Activated naive CD8-positive, alpha-beta T cell (primary cell): ENCODE data around the gene ENO4.

Source experiments
- H3K27ac Mint-ChIP-seq: one replicate; pipeline ENCODE4 v1.8.0; 2021; ENCODE audit warnings: mixed read lengths
- H3K27me3 Mint-ChIP-seq: one replicate; pipeline ENCODE4 v1.8.0; 2021; ENCODE audit warnings: mixed read lengths
- H3K36me3 Mint-ChIP-seq: one replicate; pipeline ENCODE4 v1.8.0; 2021; ENCODE audit warnings: mixed read lengths
- H3K4me1 Mint-ChIP-seq: one replicate; pipeline ENCODE4 v1.8.0; 2021; ENCODE audit warnings: low read depth, mixed read lengths
- H3K4me3 Mint-ChIP-seq: one replicate; pipeline ENCODE4 v1.8.0; 2021; ENCODE audit warnings: mild to moderate bottlenecking, mixed read lengths
- H3K9me3 Mint-ChIP-seq: one replicate; pipeline ENCODE4 v1.8.0; 2021; ENCODE audit warnings: low read depth, mixed read lengths

ENO4 gene

GRCh38 chr10:116845823-116846222 lies 3.5 kb upstream of the ENO4 start:
- no peaks in the 10 kb centered on the region for H3K36me3 Mint-ChIP-seq
- H3K4me1 Mint-ChIP-seq, result peaks cover 19% of the 10 kb centered on the region
- no peaks in the 10 kb centered on the region for H3K9me3 Mint-ChIP-seq
- no peak overlapping the region for H3K4me3 Mint-ChIP-seq
- H3K27me3 Mint-ChIP-seq, result peaks cover 34% of the 10 kb centered on the region
- H3K27ac Mint-ChIP-seq, result no peak overlapping the region

DNA sequence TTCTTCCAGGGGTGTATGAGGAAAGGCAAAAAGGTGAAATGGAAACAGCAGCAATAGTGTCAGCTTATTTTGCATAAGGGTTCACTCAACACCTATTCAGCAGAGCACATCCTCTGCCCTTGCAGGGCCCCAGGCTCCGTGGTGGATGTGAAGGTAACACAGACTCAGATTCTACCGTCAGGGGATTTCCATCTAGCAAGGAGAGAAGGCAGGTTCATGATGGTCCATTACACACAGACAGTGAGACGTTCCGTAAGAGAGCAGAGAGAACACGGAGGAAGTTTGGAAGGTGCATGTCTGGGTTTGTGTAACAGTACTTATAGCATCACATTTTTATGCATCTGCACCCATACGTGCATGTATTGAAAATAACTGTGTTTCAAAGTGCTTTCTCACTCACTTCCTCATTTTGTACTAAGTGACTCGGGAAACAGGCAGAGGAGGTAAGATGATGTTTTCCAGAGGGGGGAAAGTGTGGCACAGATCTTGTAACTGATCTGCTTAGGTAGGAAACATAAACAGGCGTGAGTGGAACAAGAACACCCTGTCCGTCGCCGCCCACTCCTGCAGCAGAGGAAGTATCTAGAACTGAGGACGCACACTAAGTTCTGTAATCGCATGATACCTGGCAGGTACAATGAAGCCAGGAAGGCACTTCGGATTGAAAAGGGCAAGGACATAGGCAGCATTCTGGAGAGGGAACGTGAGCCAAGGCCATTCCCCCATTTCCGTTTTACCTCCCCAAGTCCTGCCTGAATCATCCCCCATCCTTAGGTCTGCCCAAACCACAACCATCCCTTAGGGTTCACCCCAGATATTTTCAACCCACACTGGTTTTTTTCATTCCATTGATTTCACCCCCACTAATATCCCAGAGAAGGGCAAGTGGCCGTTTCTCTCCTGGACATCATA lies 1.0 kb upstream of the ENO4 start:
- Mint-ChIP-seq H3K27me3 (peaks cover 48% of the 10 kb centered on the region), H3K4me3 (peak overlapping the region; percentile 51), H3K4me1 (peaks cover 19% of the 10 kb centered on the region), H3K9me3 (no peaks in the 10 kb centered on the region), H3K27ac (no peak overlapping the region), H3K36me3 (no peaks in the 10 kb centered on the region)

GRCh38 chr10:116848944-116849247 lies 403 bp upstream of the ENO4 start:
- Mint-ChIP-seq H3K9me3 (no peaks in the 10 kb centered on the region), H3K27me3 (peaks cover 48% of the 10 kb centered on the region), H3K36me3 (no peaks in the 10 kb centered on the region), H3K4me1 (peaks cover 19% of the 10 kb centered on the region), H3K27ac (no peak overlapping the region), H3K4me3 (peak overlapping the region; percentile 51)

GRCh38 chr10:116850058-116850611 lies 836 bp downstream of the ENO4 start:
- no peaks in the 10 kb centered on the region for H3K36me3 Mint-ChIP-seq

DNA sequence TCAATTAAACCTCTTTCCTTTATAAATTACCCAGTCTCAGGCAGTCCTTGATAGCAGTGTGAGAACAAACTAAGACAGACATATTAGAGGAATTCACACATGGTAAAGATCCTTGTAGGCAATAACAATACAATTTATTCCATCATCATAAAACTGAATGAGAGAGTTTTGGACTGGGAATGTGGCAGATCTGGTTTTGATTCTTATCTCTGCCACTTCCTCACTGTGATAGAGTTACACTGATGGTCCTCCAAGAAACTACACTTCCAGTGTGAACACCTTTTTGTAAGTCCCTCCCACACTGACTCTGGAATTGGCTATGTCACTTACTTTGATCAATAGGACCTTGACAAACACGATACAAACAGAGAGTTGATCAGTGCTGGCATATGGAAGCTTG lies 2.9 kb downstream of the ENO4 start:
- peaks cover 17% of the 10 kb centered on the region for H3K4me1 Mint-ChIP-seq
- no peak overlapping the region for H3K4me3 Mint-ChIP-seq
- H3K27me3 Mint-ChIP-seq, result peaks cover 41% of the 10 kb centered on the region
- H3K27ac Mint-ChIP-seq, result no peak overlapping the region
- H3K36me3 Mint-ChIP-seq, result no peaks in the 10 kb centered on the region
- no peaks in the 10 kb centered on the region for H3K9me3 Mint-ChIP-seq

More at GRCh38 chr10:116850058-116850611, 836 bp downstream of the ENO4 start:
- Mint-ChIP-seq H3K27me3 (peaks cover 51% of the 10 kb centered on the region), H3K4me3 (peak overlapping the region; percentile 12), H3K4me1 (peaks cover 19% of the 10 kb centered on the region), H3K9me3 (no peaks in the 10 kb centered on the region), H3K27ac (no peak overlapping the region)

DNA sequence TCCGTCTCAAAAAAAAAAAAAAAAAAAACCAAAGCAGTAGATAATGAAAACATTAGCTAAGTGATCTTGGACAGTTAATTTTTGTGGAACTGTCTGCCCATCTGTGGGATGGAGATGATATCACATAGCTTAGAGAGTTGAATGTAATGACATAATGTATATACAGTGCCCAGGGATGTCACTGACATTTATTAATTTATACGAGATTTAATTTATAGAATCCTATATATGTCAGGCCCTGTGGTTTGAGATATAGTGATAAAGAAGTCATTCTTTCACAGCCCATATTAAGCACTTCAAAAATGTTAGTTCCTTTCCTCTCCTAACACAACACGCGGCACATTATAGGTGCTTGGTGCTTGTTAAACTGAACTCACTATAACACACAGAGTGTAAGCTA lies 4.0 kb downstream of the ENO4 start:
- Mint-ChIP-seq H3K4me3 (no peak overlapping the region), H3K27ac (no peak overlapping the region), H3K36me3 (peaks cover 3% of the 10 kb centered on the region), H3K27me3 (peaks cover 35% of the 10 kb centered on the region), H3K4me1 (peaks cover 13% of the 10 kb centered on the region), H3K9me3 (peaks cover 5% of the 10 kb centered on the region)

GRCh38 chr10:116853701-116854100 lies 4.4 kb downstream of the ENO4 start:
- peaks cover 31% of the 10 kb centered on the region for H3K27me3 Mint-ChIP-seq
- H3K4me3 Mint-ChIP-seq, result no peak overlapping the region
- peaks cover 10% of the 10 kb centered on the region for H3K4me1 Mint-ChIP-seq
- H3K36me3 Mint-ChIP-seq, result peaks cover 3% of the 10 kb centered on the region
- H3K27ac Mint-ChIP-seq, result no peak overlapping the region
- H3K9me3 Mint-ChIP-seq, result peaks cover 6% of the 10 kb centered on the region

DNA sequence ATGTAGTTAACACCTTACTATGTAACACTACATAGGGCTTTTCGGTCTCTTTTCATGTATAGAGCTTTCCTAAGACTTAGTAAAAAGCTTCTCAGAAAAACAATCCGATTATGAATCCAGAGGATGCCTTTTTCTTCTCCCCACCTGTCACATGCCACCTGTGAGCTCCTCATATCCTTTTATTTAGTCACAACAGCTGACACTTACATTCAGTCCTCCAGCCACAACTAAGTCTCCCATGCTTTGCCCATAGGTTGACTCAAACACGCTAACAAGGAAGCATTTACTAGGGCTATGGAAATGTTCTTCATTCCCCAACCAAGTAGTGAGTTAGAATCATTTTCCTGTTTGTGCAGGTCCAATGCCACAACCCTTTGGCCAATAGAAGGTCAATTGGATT lies 7.9 kb downstream of the ENO4 start:
- no peaks in the 10 kb centered on the region for H3K4me1 Mint-ChIP-seq
- peaks cover 3% of the 10 kb centered on the region for H3K36me3 Mint-ChIP-seq
- peaks cover 6% of the 10 kb centered on the region for H3K9me3 Mint-ChIP-seq
- H3K27me3 Mint-ChIP-seq, result peaks cover 11% of the 10 kb centered on the region
- no peak overlapping the region for H3K4me3 Mint-ChIP-seq
- H3K27ac Mint-ChIP-seq, result no peak overlapping the region

DNA sequence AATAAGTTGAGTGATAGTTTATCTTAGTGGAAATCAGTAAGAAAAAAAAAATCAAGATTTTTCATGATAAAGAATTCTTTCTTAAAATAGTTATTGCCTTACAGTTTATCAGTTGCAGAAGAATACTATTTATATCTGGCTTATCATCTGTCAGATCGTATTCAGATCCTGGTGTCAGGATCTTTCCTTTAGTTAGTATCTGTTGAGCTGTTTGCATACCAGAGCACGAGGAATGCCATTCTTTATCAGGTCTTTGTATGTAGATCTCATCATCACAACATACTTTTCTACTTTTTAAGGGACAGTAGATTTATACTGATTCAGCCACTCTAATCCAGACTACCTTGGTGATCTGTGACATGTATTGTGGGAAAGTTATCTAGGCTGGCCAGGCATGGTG lies 12.5 kb downstream of the ENO4 start:
- Mint-ChIP-seq H3K4me3 (no peak overlapping the region), H3K4me1 (no peaks in the 10 kb centered on the region), H3K27me3 (peaks cover 3% of the 10 kb centered on the region), H3K36me3 (peaks cover 3% of the 10 kb centered on the region), H3K9me3 (peaks cover 6% of the 10 kb centered on the region), H3K27ac (no peak overlapping the region)

DNA sequence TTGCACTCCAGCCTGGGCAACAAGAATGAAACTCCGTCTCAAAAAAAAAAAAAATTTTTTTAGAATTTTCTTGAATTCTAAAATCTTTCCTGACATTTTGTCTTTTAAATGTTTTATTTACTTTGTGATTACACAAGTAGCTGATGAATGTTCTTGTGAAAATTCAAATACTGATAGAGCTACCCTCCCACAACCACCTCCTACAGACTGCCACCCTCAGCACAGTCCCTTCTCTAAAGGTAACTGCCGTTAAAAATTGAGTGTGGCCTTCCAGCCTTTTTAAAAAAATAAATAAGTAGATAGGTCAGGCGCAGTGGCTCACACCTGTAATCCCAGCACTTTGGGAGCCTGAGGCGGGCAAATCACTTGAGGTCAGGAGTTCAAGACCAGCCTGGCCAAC lies 15.1 kb downstream of the ENO4 start:
- Mint-ChIP-seq H3K27me3 (peaks cover 4% of the 10 kb centered on the region), H3K27ac (no peak overlapping the region), H3K4me1 (no peaks in the 10 kb centered on the region), H3K36me3 (no peaks in the 10 kb centered on the region), H3K4me3 (no peak overlapping the region), H3K9me3 (no peaks in the 10 kb centered on the region)

DNA sequence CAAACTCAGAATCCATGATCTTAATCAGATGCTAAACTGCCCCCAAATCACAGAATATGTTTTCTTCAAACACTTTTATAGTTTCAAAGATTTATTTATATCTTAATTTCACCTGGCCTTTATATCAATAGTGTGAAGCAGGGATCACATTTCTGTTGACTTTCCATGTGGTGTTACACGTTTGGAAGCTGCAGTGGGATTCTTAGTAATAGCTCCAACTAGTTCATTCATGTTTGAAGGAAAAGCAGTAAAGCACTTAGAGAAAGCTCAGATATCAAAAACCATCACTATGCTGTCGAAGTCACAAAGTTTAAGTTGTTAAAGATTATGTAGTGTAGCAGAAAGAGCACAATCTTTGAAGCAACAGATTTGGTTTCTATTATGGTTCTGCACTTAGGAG lies 16.8 kb downstream of the ENO4 start:
- H3K36me3 Mint-ChIP-seq, result no peaks in the 10 kb centered on the region
- H3K4me3 Mint-ChIP-seq, result no peak overlapping the region
- no peaks in the 10 kb centered on the region for H3K4me1 Mint-ChIP-seq
- H3K9me3 Mint-ChIP-seq, result no peaks in the 10 kb centered on the region
- no peak overlapping the region for H3K27ac Mint-ChIP-seq
- H3K27me3 Mint-ChIP-seq, result peaks cover 2% of the 10 kb centered on the region

DNA sequence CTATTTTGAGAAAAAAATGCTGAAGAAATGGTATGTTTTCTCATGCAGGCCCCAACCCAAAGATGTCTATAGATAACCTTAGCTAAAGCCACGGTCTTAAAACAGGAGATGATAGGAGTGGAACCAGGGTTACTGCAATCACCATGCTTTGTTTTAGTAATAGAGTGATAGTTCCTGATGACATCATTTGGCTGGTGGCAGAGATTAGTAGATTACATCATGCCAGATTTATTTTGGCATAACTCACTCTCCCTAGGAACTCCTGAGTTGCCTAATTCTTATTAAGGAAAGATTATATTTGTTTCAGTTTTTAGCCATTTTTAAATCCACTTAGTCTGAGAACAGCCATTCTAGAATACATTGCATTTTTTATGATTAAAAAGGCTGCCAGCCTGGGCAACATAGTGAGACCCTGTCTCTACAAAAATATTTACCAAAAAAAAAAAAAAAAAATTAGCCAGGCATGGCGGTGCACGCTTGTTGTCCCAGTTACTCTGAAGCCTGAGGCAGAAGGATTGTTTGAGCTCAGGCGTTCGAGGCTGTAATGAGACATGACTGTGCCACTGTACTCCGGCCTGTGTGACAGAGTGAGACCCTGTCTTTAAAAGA lies 17.8 kb downstream of the ENO4 start:
- H3K4me1 Mint-ChIP-seq, result no peaks in the 10 kb centered on the region
- H3K36me3 Mint-ChIP-seq, result no peaks in the 10 kb centered on the region
- H3K4me3 Mint-ChIP-seq, result no peak overlapping the region
- H3K9me3 Mint-ChIP-seq, result no peaks in the 10 kb centered on the region
- H3K27me3 Mint-ChIP-seq, result peaks cover 2% of the 10 kb centered on the region
- no peak overlapping the region for H3K27ac Mint-ChIP-seq

DNA sequence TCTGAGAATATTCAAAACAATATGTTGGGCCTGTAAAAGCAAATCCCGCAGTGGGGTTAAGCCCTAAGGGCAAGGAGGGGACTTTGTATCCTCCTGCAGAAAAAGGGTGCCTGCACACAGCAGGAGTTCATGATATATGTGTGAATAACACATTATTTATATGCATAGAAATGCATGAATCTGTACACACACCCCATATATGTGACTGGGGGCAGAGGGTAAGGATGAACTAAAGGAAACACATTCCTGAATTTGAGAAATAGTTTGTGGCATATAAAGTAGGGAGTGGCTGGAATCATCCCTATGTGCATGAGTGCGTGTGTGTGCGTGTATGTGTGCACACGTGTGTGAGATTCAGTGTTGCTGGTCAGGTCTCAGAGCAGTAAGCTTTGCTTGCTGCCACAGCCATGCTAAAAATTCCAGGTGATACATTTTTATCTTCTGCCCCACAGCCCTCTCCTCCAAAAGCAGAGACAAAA lies 18.9 kb downstream of the ENO4 start:
- Mint-ChIP-seq H3K27me3 (peaks cover 4% of the 10 kb centered on the region), H3K9me3 (no peaks in the 10 kb centered on the region), H3K27ac (no peak overlapping the region), H3K36me3 (no peaks in the 10 kb centered on the region), H3K4me3 (no peak overlapping the region), H3K4me1 (no peaks in the 10 kb centered on the region)

DNA sequence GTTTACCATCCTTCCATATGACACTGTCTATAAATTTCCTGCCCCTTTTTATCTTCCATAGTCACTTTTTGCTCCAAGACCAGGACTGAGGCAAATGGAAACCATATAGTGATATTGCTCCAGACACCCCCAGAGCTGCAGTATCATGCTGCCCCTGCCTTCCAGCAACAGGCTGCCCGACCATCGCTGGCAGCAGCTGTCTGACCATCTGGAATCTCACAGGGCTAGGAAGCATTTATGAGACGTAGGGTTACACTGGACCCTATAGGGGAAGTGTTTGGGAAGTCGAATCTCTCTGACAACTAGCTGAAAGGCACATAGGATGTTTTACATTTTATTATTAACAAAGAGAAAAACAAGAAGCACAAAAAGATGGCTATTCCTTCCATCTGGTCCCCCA lies 19.4 kb downstream of the ENO4 start:
- Mint-ChIP-seq H3K27me3 (peaks cover 4% of the 10 kb centered on the region), H3K4me1 (no peaks in the 10 kb centered on the region), H3K36me3 (no peaks in the 10 kb centered on the region), H3K9me3 (no peaks in the 10 kb centered on the region), H3K27ac (no peak overlapping the region), H3K4me3 (no peak overlapping the region)

DNA sequence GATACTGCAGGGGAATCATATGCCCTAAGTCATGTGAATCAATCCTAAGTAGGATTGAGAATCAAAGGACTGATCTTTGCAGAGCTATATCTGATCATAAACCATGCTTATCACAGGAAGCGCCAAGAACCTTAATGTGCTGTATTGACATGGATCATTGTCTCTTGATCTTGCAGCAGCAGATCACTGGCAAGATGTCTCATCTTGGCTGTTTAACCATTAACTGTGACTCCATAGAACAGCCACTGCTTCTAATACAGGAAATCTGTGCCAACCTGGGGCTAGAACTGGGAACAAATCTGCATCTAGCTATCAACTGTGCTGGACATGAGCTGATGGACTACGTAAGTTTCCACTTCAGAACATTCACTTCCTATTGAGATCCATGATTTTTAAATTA lies 21.6 kb downstream of the ENO4 start:
- no peaks in the 10 kb centered on the region for H3K36me3 Mint-ChIP-seq
- H3K9me3 Mint-ChIP-seq, result no peaks in the 10 kb centered on the region
- no peak overlapping the region for H3K4me3 Mint-ChIP-seq
- H3K27ac Mint-ChIP-seq, result no peak overlapping the region
- no peaks in the 10 kb centered on the region for H3K4me1 Mint-ChIP-seq
- H3K27me3 Mint-ChIP-seq, result peaks cover 4% of the 10 kb centered on the region
